IMR-90 (cell line): ENCODE results near the gene DBP. TPM values are rescaled to one million over a fixed set of nuclear protein-coding genes. Genes with fewer than 3 reads are reported as not detected.

Source experiments
- polyA plus RNA-seq, 3 experiments: library from polyadenylated mRNA; depleted of rRNA; stranded (reverse); fragments of >200 nt; gene quantifications; 2 replicates each; pipeline ENCODE4 v1.2.3, GENCODE V29; 2012; ENCODE audit warnings: low replicate concordance in 1 of 3
- total RNA-seq: library from RNA; depleted of rRNA; stranded (reverse); fragments of >200 nt; gene quantifications from 2 replicates; pipeline ENCODE4 v1.2.3, GENCODE V29; 2012; rRNA removed

DBP gene
- total and polyA plus RNA-seq, 2 of the 4 experiments (the other 2 are of a cell fraction), result 3.0 to 3.6 TPM

Other genes with a start within 250 kb of the DBP start
- 57.8 and 58.8 TPM in 2 replicates for gene KDELR1, start 245.8 kb downstream of the DBP start, total RNA-seq
- 171 and 180 TPM in 2 replicates for gene KDELR1, start 245.8 kb downstream of the DBP start, polyA plus RNA-seq (2012; rRNA removed)
- under 0.01 TPM in 2 replicates for gene GRIN2D, start 243.7 kb downstream of the DBP start, total RNA-seq
- 0.23 and 0.24 TPM in 2 replicates for gene GRIN2D, start 243.7 kb downstream of the DBP start, polyA plus RNA-seq (2012; rRNA removed)
- 22.0 and 32.5 TPM in 2 replicates for gene GRWD1, start 191.4 kb downstream of the DBP start, total RNA-seq
- gene GRWD1, start 191.4 kb downstream of the DBP start, polyA plus RNA-seq (2012; rRNA removed), result 22.5 and 25.2 TPM in 2 replicates
- under 0.01 and 0.18 TPM in 2 replicates for gene KCNJ14, start 181.8 kb downstream of the DBP start, total RNA-seq
- gene KCNJ14, start 181.8 kb downstream of the DBP start, polyA plus RNA-seq (2012; rRNA removed), result 0.34 and 0.39 TPM in 2 replicates
- 35.8 and 38.3 TPM in 2 replicates for gene CYTH2, start 168.0 kb downstream of the DBP start, total RNA-seq
- 56.1 and 62.0 TPM in 2 replicates for gene CYTH2, start 168.0 kb downstream of the DBP start, polyA plus RNA-seq (2012; rRNA removed)
- gene LMTK3, start 125.5 kb downstream of the DBP start, total RNA-seq, result 0.18 TPM in 1 of 2 replicates, not detected in the other
- gene LMTK3, start 125.5 kb downstream of the DBP start, polyA plus RNA-seq (2012; rRNA removed), result 0.60 and 0.87 TPM in 2 replicates
- not detected in 2 replicates for gene SULT2B1, start 85.2 kb downstream of the DBP start, total RNA-seq
- gene SULT2B1, start 85.2 kb downstream of the DBP start, polyA plus RNA-seq (2012; rRNA removed), result 0.09 TPM in 1 of 2 replicates, not detected in the other
- not detected in 2 replicates for gene SPACA4, start 30.6 kb downstream of the DBP start, total RNA-seq
- not detected in 2 replicates for gene SPACA4, start 30.6 kb downstream of the DBP start, polyA plus RNA-seq (2012; rRNA removed)
- 0.36 and 0.56 TPM in 2 replicates for gene FAM83E, start 22.3 kb downstream of the DBP start, total RNA-seq
- 0.05 and 0.17 TPM in 2 replicates for gene FAM83E, start 22.3 kb downstream of the DBP start, polyA plus RNA-seq (2012; rRNA removed)
- gene RPL18, start 18.2 kb downstream of the DBP start, total RNA-seq, result 1,909 and 2,552 TPM in 2 replicates
- 1,897 and 2,254 TPM in 2 replicates for gene RPL18, start 18.2 kb downstream of the DBP start, polyA plus RNA-seq (2012; rRNA removed)
- 1.6 and 1.7 TPM in 2 replicates for gene SPHK2, start 17.9 kb downstream of the DBP start, total RNA-seq
- gene SPHK2, start 17.9 kb downstream of the DBP start, polyA plus RNA-seq (2012; rRNA removed), result 9.9 and 11.9 TPM in 2 replicates
- gene CA11, start 8.8 kb upstream of the DBP start, total RNA-seq, result 1.3 and 1.7 TPM in 2 replicates
- gene CA11, start 8.8 kb upstream of the DBP start, polyA plus RNA-seq (2012; rRNA removed), result 2.7 and 2.9 TPM in 2 replicates
- not detected in 2 replicates for gene NTN5, start 35.6 kb upstream of the DBP start, total RNA-seq
- gene NTN5, start 35.6 kb upstream of the DBP start, polyA plus RNA-seq (2012; rRNA removed), result 0.11 and 0.19 TPM in 2 replicates
- not detected in 2 replicates for gene FUT2, start 58.6 kb upstream of the DBP start, total RNA-seq
- gene FUT2, start 58.6 kb upstream of the DBP start, polyA plus RNA-seq (2012; rRNA removed), result not detected in 2 replicates
- 0.18 and 0.28 TPM in 2 replicates for gene MAMSTR, start 82.3 kb upstream of the DBP start, total RNA-seq
- gene MAMSTR, start 82.3 kb upstream of the DBP start, polyA plus RNA-seq (2012; rRNA removed), result 1.9 and 2.7 TPM in 2 replicates
- gene RASIP1, start 103.2 kb upstream of the DBP start, total RNA-seq, result under 0.01 and 0.18 TPM in 2 replicates
- gene RASIP1, start 103.2 kb upstream of the DBP start, polyA plus RNA-seq (2012; rRNA removed), result 0.51 and 0.67 TPM in 2 replicates
- gene IZUMO1, start 109.5 kb upstream of the DBP start, total RNA-seq, result not detected in 2 replicates
- not detected in 2 replicates for gene IZUMO1, start 109.5 kb upstream of the DBP start, polyA plus RNA-seq (2012; rRNA removed)
- under 0.01 and 0.18 TPM in 2 replicates for gene FUT1, start 115.3 kb upstream of the DBP start, total RNA-seq
- 0.03 and 0.09 TPM in 2 replicates for gene FUT1, start 115.3 kb upstream of the DBP start, polyA plus RNA-seq (2012; rRNA removed)
- not detected in 2 replicates for gene FGF21, start 118.1 kb upstream of the DBP start, total RNA-seq
- not detected in 2 replicates for gene FGF21, start 118.1 kb upstream of the DBP start, polyA plus RNA-seq (2012; rRNA removed)
- 20.1 and 21.7 TPM in 2 replicates for gene BCAT2, start 173.7 kb upstream of the DBP start, total RNA-seq
- 42.2 and 45.3 TPM in 2 replicates for gene BCAT2, start 173.7 kb upstream of the DBP start, polyA plus RNA-seq (2012; rRNA removed)
- 0.54 and 0.56 TPM in 2 replicates for gene HSD17B14, start 199.1 kb upstream of the DBP start, total RNA-seq
- gene HSD17B14, start 199.1 kb upstream of the DBP start, polyA plus RNA-seq (2012; rRNA removed), result 4.5 and 5.6 TPM in 2 replicates
- 4.2 and 4.5 TPM in 2 replicates for gene PLEKHA4, start 231.2 kb upstream of the DBP start, total RNA-seq
- gene PLEKHA4, start 231.2 kb upstream of the DBP start, polyA plus RNA-seq (2012; rRNA removed), result 14.4 and 17.2 TPM in 2 replicates
- 26.7 and 39.4 TPM in 2 replicates for gene PPP1R15A, start 235.0 kb upstream of the DBP start, total RNA-seq
- 87.7 and 104 TPM in 2 replicates for gene PPP1R15A, start 235.0 kb upstream of the DBP start, polyA plus RNA-seq (2012; rRNA removed)